ENCODE measurements around the gene GADD45G.
A peak's percentile ranks its signal among the peaks of the same experiment; 100 is the strongest.

The GADD45G gene, protein sequence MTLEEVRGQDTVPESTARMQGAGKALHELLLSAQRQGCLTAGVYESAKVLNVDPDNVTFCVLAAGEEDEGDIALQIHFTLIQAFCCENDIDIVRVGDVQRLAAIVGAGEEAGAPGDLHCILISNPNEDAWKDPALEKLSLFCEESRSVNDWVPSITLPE

DNA sequence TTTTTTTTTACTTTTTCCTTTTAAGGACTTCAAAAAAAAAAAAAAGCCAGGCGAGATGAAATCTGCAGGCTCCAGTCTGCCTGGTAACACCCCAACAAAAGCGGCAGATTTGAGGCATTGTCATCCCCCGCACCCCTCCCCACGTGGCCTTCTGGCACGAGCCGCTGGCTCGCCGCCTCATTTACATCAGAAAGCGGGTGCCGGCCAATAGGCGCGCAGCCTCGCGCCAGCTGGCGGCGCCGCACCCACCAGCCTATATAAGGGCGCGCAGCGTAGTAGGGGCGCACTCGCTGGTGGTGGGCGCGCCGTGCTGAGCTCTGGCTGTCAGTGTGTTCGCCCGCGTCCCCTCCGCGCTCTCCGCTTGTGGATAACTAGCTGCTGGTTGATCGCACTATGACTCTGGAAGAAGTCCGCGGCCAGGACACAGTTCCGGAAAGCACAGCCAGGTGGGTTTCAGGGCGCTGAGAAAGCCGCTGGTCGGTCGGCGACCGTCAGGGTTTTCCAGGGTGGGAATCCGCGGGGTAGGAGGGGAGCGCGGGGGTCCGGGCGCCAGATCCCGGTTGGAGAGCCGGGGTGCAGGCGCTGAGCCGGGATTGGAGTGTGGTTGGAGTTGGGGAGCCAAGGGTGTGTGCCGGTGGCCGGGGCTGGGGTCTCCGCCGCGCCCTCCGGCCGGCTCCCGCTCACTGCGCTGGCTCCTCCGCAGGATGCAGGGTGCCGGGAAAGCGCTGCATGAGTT, at the start of gene GADD45G:
Gene GADD45G, plus strand, starts transcription at position 284 of the 736 bp plus-strand sequence. Its CDS starts 110 bp downstream, at position 394.
- H3K9me3 ChIP-seq (ENCODE audit: control insufficient read depth in 2 of 2, low read length in 2 of 2) = no peaks in the 10 kb centered on the region
- peaks cover 0 to 3% of the 10 kb centered on the region in 2 donors for H3K36me3 ChIP-seq (ENCODE audit: control insufficient read depth in 2 of 2, insufficient read depth in 2 of 2, low read length in 2 of 2)
- peaks cover 37% of the 10 kb centered on the region for H3K4me1 ChIP-seq (ENCODE audit: control insufficient read depth, insufficient read depth, low read length)
- peak within 1 kb of the TSS; percentile 95 for H3K27ac ChIP-seq (ENCODE audit: low read length)
- peak within 1 kb of the TSS; percentile 85 to 89 for H3K9ac ChIP-seq (ENCODE audit: low read length in 2 of 2)
- H3K4me3 ChIP-seq (ENCODE audit: low read length in 2 of 2) = peak within 1 kb of the TSS; percentile 86 to 92
- H3K27me3 ChIP-seq (ENCODE audit: control insufficient read depth in 1 of 2, insufficient read depth in 2 of 2, low read length in 2 of 2) = no peaks in the 10 kb centered on the region

DNA sequence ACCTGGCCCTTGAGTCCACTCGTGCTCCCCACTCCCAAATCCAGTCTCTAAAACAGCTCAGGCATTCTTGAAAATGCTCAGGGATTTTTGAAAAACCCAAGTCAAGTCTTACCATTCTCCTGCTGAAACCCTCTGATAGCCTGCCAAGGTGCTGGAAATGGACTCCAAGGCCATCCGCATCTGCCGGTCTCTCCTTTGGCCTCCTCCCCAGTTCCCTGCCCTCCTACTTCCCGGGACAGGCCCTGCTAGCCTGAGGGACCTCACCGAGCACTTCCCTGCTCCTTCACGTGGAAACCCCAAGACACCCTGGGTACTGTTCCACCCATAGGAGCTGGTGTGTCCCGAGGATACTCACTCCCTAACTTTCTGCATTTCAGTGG, 49.8 kb upstream of the GADD45G start:
- Histone ChIP-seq H3K27ac (ENCODE audit: low read length) (no peak overlapping the region), H3K4me1 (ENCODE audit: control insufficient read depth, insufficient read depth, low read length) (peaks cover 2% of the 10 kb centered on the region), H3K9me3 (ENCODE audit: control insufficient read depth in 2 of 2, low read length in 2 of 2) (peaks cover 0 to 4% of the 10 kb centered on the region in 2 donors), H3K4me3 (ENCODE audit: low read length in 2 of 2) (no peak overlapping the region), H3K36me3 (ENCODE audit: control insufficient read depth in 2 of 2, insufficient read depth in 2 of 2, low read length in 2 of 2) (no peaks in the 10 kb centered on the region), H3K9ac (ENCODE audit: low read length in 2 of 2) (no peak overlapping the region), H3K27me3 (ENCODE audit: control insufficient read depth in 1 of 2, insufficient read depth in 2 of 2, low read length in 2 of 2) (peaks cover 0 to 5% of the 10 kb centered on the region in 2 donors)

DNA sequence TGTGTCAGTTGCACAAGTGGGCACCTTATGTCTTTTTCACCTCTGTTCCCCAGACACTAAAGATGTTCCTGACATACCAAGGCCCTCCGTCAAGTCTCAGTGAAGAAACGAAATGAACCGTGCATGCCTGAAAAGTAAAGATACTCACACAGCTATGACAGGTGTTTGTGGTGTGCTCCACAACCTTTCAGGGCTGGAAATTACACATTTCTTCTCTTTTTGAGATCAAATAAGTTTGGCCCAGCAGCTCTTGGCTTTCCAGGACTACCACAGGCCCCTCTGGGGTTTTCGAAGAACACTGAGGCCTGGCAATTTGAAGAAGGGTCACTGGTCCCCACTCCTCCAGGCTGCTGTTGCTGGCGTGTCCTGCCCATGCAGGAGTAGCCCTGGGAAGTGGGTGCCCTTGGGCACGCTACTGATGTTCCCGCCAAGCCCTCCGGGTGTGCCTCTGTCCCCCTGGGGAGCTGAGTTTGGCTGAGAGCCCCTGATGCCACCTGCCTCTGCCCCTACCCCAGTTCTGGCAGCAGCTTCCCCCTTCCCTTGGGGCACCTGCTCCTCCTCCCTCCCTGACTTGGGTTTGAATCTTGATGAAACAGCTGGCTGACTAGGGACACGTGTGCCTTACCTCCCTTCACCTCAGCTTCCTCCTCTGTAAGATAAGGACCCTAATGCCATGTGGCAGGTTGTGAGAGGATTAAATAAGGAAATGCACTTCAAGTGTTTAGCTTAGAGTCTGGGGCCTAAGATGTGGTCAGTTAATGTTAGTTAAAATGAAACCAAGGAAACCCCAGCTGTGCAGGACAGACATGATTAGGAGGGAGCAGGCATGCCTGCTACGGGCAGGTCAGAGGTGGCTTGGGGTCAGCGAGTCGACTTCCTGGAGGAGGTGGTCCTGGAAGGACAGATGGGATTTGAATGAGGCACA, 49.1 kb upstream of the GADD45G start:
- no peak overlapping the region for H3K9ac ChIP-seq (ENCODE audit: low read length in 2 of 2)
- H3K36me3 ChIP-seq (ENCODE audit: control insufficient read depth in 2 of 2, insufficient read depth in 2 of 2, low read length in 2 of 2) = no peaks in the 10 kb centered on the region
- H3K27me3 ChIP-seq (ENCODE audit: control insufficient read depth in 1 of 2, insufficient read depth in 2 of 2, low read length in 2 of 2) = peaks cover 0 to 5% of the 10 kb centered on the region in 2 donors
- no peak overlapping the region for H3K4me3 ChIP-seq (ENCODE audit: low read length in 2 of 2)
- peaks cover 0 to 4% of the 10 kb centered on the region in 2 donors for H3K9me3 ChIP-seq (ENCODE audit: control insufficient read depth in 2 of 2, low read length in 2 of 2)
- H3K4me1 ChIP-seq (ENCODE audit: control insufficient read depth, insufficient read depth, low read length) = peaks cover 2% of the 10 kb centered on the region
- H3K27ac ChIP-seq (ENCODE audit: low read length) = no peak overlapping the region

DNA sequence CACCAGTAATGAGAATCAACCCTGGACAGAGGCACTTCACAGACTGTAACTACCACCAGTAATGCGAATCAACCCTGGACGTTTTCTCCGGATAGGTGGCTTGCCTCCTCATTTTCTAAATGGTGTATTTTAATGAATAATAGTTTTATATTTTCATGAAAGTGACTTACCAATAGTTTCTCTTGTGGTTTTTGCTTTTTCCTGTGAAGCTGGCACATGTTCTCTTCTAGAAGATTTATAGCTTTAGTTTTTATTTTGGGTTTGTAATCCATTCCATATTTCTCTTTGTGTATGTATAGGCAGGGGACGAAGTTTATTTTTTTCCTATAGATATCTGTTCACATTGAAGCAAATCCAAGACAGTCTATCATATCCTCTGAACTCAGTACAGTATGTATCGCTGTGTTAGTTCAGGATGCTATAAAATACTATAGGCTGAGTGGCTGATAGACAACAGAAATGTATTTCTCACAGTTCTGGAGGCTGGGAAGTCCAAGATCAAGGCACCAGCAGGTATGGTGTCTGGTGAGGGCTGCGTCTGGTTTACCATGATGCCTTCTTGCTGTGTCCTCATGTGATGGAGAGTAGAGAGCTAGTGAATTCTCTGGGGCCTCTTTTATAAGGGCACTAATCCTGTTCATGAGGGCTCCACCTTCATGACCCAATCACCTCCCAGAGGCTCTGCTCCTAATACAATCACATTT, 46.5 kb upstream of the GADD45G start:
- Histone ChIP-seq H3K9me3 (ENCODE audit: control insufficient read depth in 2 of 2, low read length in 2 of 2) (peaks cover 0 to 4% of the 10 kb centered on the region in 2 donors), H3K4me1 (ENCODE audit: control insufficient read depth, insufficient read depth, low read length) (peaks cover 2% of the 10 kb centered on the region), H3K4me3 (ENCODE audit: low read length in 2 of 2) (no peak overlapping the region), H3K27ac (ENCODE audit: low read length) (no peak overlapping the region), H3K36me3 (ENCODE audit: control insufficient read depth in 2 of 2, insufficient read depth in 2 of 2, low read length in 2 of 2) (no peaks in the 10 kb centered on the region), H3K27me3 (ENCODE audit: control insufficient read depth in 1 of 2, insufficient read depth in 2 of 2, low read length in 2 of 2) (peaks cover 0 to 5% of the 10 kb centered on the region in 2 donors), H3K9ac (ENCODE audit: low read length in 2 of 2) (no peak overlapping the region)

DNA sequence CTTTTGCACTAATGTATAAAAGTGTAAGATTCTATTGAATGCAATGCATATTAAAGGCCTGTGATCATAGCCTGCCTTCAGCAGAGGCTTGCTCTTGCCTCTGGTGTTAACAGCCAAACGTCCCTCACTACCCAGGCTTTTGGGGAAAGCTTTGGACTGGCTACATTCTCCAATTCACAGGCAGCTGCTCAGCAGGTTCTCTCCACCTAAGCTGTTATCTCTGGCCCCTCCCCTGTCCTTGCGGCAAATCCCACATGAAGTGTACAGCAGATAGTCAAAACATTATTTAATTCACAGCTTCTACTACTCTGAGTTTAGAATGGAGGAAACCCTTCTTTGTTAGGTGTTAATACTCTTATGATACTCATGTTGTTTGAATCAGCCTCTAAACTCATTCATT, 45.9 kb upstream of the GADD45G start:
- Histone ChIP-seq H3K27me3 (ENCODE audit: control insufficient read depth in 1 of 2, insufficient read depth in 2 of 2, low read length in 2 of 2) (peaks cover 0 to 5% of the 10 kb centered on the region in 2 donors), H3K9me3 (ENCODE audit: control insufficient read depth in 2 of 2, low read length in 2 of 2) (peaks cover 0 to 4% of the 10 kb centered on the region in 2 donors), H3K4me3 (ENCODE audit: low read length in 2 of 2) (no peak overlapping the region), H3K36me3 (ENCODE audit: control insufficient read depth in 2 of 2, insufficient read depth in 2 of 2, low read length in 2 of 2) (no peaks in the 10 kb centered on the region), H3K9ac (ENCODE audit: low read length in 2 of 2) (no peak overlapping the region), H3K27ac (ENCODE audit: low read length) (no peak overlapping the region), H3K4me1 (ENCODE audit: control insufficient read depth, insufficient read depth, low read length) (peaks cover 2% of the 10 kb centered on the region)

DNA sequence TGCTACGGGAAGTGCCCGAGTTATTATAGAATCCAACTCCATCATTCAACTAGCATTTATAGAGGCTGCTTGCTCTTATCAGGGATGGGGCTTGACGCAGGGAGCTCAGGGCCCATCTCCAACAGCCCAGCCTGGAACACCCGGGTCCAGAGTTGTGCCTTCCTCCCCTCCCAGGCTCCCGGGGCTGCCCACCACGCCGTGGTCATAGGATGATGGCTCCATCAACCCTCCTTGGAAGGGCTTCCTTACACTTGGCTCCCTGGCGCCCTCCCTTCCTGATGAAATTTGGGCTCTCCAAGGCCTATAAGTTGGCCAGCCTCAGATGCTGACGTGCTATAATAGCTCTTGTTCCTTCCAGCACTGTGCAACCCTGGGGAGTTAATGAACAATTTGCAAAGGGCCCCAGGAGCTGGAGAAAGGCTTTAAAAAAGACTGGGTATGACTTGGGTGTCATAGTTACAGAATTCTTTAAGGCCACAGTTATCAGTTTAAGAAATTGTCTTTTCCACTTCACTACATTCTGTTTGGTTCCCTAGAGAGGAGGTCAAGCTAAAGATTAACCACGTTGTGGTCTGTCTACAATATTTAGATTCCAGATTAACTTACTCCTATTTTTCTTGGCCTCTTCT, 42.5 kb upstream of the GADD45G start:
- H3K27ac ChIP-seq (ENCODE audit: low read length) = no peak overlapping the region
- H3K36me3 ChIP-seq (ENCODE audit: control insufficient read depth in 2 of 2, insufficient read depth in 2 of 2, low read length in 2 of 2) = no peaks in the 10 kb centered on the region

DNA sequence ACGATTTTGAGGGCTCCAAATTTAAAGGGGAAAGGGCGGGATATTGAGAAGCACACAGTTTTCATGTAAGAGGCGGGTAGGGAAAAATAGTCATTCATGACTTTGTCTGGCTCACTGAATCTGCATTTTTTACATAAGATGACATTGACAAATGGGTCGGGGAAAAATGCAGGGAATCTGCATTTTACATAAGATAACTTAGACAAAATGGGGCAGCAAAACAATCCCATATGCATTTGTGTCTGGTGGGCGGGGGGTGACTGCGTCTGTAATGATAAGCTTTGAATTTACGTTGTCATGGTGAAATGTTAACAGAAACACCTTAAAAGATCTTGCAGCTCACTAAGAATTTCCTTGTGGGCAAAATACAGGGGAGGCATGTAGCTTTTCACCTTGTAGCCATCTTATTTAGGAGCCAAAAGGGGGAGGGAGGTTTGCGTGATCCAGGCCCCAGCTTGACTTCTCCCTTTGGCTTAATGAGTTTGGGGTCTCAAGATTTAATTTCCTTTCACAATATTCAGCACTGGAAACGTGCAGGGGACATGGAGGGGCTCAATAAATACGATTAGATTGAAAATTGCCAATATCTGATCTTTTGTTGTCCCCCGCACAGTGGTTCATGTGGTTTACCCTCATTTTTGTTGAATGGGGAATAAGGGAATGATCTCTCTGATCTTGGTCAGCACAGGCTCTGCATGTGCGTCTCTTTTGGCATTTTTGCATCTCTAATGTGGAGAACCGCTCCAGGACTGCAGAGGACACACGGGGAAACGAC, 41.1 kb upstream of the GADD45G start:
- Histone ChIP-seq H3K9ac (ENCODE audit: low read length in 2 of 2) (no peak overlapping the region), H3K36me3 (ENCODE audit: control insufficient read depth in 2 of 2, insufficient read depth in 2 of 2, low read length in 2 of 2) (no peaks in the 10 kb centered on the region), H3K4me1 (ENCODE audit: control insufficient read depth, insufficient read depth, low read length) (no peaks in the 10 kb centered on the region), H3K27ac (ENCODE audit: low read length) (no peak overlapping the region), H3K27me3 (ENCODE audit: control insufficient read depth in 1 of 2, insufficient read depth in 2 of 2, low read length in 2 of 2) (peaks cover 0 to 2% of the 10 kb centered on the region in 2 donors), H3K9me3 (ENCODE audit: control insufficient read depth in 2 of 2, low read length in 2 of 2) (peaks cover 0 to 6% of the 10 kb centered on the region in 2 donors), H3K4me3 (ENCODE audit: low read length in 2 of 2) (no peak overlapping the region)

More for the DNA sequence above, 42.5 kb upstream of the GADD45G start:
- no peak overlapping the region for H3K9ac ChIP-seq (ENCODE audit: low read length in 2 of 2)
- peaks cover 0 to 4% of the 10 kb centered on the region in 2 donors for H3K9me3 ChIP-seq (ENCODE audit: control insufficient read depth in 2 of 2, low read length in 2 of 2)
- H3K4me3 ChIP-seq (ENCODE audit: low read length in 2 of 2) = no peak overlapping the region
- H3K27me3 ChIP-seq (ENCODE audit: control insufficient read depth in 1 of 2, insufficient read depth in 2 of 2, low read length in 2 of 2) = peaks cover 0 to 5% of the 10 kb centered on the region in 2 donors
- no peaks in the 10 kb centered on the region for H3K4me1 ChIP-seq (ENCODE audit: control insufficient read depth, insufficient read depth, low read length)

DNA sequence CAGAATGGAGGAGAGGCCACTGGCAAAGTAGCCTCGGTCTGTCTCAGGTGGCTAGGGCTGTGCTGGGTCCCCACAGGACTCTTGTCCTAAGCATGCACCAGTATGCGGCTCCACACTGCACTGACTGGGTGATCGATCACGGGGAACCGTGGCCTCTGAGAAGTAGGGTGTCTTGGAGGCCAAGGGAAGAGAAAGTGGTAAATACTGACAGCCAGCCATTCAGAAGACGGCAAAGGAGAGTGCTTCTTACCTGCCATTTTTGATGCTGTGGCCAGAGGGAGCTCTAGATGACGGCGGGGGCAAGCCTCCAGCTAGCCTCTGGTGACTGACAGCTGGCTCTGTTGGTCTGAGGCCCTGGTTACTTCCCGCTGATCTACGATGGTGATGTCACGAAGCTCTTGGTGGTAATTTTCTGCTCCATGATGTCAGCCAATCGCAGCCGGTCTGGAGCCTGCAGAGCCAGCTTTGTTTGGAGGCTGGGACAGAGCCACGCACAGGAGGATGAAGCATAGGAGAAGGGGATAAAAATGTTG, 40.4 kb upstream of the GADD45G start:
- H3K4me3 ChIP-seq (ENCODE audit: low read length in 2 of 2) = no peak overlapping the region
- no peaks in the 10 kb centered on the region for H3K4me1 ChIP-seq (ENCODE audit: control insufficient read depth, insufficient read depth, low read length)
- H3K9me3 ChIP-seq (ENCODE audit: control insufficient read depth in 2 of 2, low read length in 2 of 2) = peaks cover 0 to 6% of the 10 kb centered on the region in 2 donors
- no peaks in the 10 kb centered on the region for H3K36me3 ChIP-seq (ENCODE audit: control insufficient read depth in 2 of 2, insufficient read depth in 2 of 2, low read length in 2 of 2)
- no peaks in the 10 kb centered on the region for H3K27me3 ChIP-seq (ENCODE audit: control insufficient read depth in 1 of 2, insufficient read depth in 2 of 2, low read length in 2 of 2)
- H3K27ac ChIP-seq (ENCODE audit: low read length) = no peak overlapping the region
- no peak overlapping the region for H3K9ac ChIP-seq (ENCODE audit: low read length in 2 of 2)

DNA sequence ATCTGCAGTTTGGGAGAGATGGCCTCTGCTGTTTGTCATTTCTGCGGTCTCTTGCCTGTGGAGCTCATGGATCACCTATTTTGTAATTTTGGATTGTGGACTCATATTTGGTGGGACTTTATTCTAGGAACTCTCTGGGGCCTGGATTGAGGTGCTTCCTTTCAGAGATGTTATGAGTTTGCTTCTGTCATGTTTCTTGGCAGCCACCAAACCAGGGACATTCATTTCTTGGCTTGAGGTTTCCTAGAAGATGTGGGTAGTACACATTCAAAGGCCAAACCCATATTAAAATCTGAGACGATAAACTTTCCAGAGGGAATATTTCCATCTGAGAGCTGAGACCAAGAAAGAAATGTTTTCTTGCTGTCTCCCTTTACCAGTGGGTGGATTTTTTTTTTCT, 37.2 kb upstream of the GADD45G start:
- no peak overlapping the region for H3K27ac ChIP-seq (ENCODE audit: low read length)
- peaks cover 0 to 6% of the 10 kb centered on the region in 2 donors for H3K9me3 ChIP-seq (ENCODE audit: control insufficient read depth in 2 of 2, low read length in 2 of 2)
- no peak overlapping the region for H3K9ac ChIP-seq (ENCODE audit: low read length in 2 of 2)
- H3K36me3 ChIP-seq (ENCODE audit: control insufficient read depth in 2 of 2, insufficient read depth in 2 of 2, low read length in 2 of 2) = no peaks in the 10 kb centered on the region
- H3K4me3 ChIP-seq (ENCODE audit: low read length in 2 of 2) = no peak overlapping the region
- H3K4me1 ChIP-seq (ENCODE audit: control insufficient read depth, insufficient read depth, low read length) = no peaks in the 10 kb centered on the region
- no peaks in the 10 kb centered on the region for H3K27me3 ChIP-seq (ENCODE audit: control insufficient read depth in 1 of 2, insufficient read depth in 2 of 2, low read length in 2 of 2)

Measured in stomach smooth muscle (tissue), 2 donors.